T follicular helper cell (primary cell): ENCODE measurements around the gene MTCL1.
"Not testable (repeated sequence)": the region's sequence is repeated elsewhere in the genome, so short reads cannot be mapped to it uniquely, and the experiment has no call there.

ENCODE experiments used
- DNase-seq: peaks from one replicate; pipeline ENCODE4 v3.0.0-alpha.2; 2020; ENCODE audit warnings: low read depth

The MTCL1 gene

GRCh38 chr18:8744038-8744437, 38.7 kb downstream of the MTCL1 start:
- no peak for DNase-seq

- DNase-seq = peak; percentile 10
Observed at GRCh38 chr18:8744656-8745055, 39.3 kb downstream of the MTCL1 start.

DNA sequence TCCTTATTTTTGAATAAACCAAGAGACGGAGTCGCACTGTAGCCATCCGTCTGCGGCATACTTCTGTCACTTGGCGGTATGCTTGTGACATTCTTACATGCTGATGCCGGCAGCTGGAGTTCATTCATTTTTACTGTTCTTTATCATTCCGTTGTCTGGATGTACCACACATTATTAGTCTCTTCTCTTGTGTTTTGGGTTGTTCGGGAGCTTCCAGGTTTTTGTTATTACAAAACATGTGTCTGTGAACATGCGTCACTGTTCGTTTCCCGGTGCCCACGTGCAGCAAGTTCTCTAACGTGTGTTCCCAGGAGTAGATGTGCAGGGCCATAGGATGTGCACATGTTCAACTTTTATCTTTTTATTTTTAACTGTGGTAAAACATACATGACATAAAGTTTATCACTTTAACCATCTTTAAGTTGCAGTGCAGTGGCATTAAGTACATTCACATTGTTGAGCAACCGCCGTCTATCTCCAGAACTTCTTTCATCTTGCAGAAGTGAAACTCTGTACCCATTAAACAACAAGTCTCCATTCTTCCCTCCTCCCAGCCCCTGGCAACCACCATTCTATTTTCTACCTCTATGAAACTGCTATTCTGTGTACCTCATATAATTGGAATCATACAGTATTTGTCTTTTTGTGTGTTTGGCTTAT, 40.1 kb downstream of the MTCL1 start:
- DNase-seq = no peak

- DNase-seq = no peak
Observed at GRCh38 chr18:8747440-8747937, 42.1 kb downstream of the MTCL1 start.

GRCh38 chr18:8749492-8749891, 44.1 kb downstream of the MTCL1 start:
- DNase-seq = no peak

DNA sequence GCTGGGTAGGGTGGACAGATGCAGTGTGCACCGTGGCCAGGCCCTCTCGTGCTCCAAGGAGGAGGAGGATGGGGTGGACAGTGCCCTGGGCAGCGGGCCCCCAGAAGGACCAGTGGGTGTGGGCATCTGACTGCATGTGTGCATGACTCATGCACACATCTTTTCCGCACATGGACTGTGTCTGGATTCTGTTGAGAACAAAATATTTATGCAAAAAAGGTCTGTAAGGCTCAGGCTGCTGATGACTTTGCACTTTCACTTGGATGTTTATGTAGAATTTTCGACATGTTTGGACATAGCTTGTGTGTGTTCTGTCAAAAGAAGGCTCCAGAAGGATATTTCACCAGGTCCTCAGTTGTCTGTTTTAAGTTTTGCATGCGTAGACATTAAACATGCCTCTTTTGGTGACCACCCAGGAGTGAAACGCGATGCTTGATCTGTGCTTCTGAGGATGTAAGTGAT, 45.6 kb downstream of the MTCL1 start:
- no peak for DNase-seq

GRCh38 chr18:8751692-8752091, 46.3 kb downstream of the MTCL1 start:
- no peak for DNase-seq

DNA sequence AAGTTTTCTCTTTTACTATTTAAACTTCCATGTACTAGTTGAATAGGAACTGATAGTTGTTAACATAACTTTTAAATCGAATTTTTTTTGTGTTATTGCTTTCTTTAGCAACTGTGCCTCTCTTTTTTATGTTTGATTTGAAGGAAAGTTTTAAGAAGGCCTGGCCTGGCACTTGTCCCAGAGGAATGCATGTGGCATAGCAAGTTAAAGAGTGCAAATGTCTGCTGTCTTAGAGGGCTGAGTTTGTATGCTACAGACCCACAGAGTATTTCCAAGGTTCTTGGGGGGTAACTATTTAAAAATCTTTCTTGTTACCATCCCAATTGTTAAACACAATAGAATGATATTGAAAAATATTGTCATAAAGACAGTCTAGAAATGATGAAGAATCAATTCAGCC, 47.0 kb downstream of the MTCL1 start:
- DNase-seq = no peak

DNA sequence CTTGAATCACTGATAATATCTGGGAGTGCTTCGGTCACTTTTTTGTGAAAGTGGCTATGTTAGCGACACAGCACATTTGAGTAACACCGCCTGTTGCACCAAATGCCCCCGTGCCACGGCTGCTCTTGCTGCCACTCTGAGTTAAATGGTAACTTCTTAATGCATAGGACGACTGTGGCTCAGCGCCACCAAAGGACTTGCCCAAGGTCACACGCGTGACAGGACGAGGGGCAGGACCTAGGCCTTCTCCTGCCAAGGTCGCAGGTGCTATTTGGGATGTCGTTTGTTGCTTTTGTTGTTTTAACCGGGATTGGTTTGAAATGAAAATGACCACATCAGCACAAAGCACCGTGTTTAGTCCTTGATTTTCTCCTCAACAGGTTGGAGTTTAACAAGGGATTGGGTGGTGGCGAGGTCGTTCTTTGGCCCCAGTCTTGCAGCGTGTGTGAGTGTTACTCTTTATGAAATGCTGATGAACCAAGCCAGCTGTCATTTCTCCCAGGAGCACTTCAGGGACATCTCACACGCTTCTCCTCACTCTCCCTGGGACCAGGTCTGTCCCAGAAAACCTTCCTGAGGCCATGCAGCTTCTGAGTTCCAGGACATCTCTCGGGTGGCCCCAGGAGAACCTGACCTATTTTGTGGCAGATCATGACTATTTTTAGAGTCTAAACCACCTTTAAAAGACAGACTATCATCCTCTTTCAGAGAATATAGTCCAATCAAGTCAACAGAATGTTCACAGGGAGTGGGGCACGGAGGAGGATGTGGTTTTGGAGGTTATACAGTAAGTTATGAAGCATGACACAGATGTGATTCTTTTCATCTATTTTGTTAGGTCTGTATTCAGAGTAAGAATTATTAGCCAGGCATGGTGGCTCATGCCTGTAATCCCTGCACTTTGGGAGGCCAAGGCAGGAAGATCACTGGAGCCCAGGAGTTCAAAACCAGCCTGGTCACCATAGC, 49.9 kb downstream of the MTCL1 start:
- DNase-seq = peak; percentile 54

- no peak for DNase-seq
Observed at GRCh38 chr18:8756571-8756970, 51.2 kb downstream of the MTCL1 start.

DNA sequence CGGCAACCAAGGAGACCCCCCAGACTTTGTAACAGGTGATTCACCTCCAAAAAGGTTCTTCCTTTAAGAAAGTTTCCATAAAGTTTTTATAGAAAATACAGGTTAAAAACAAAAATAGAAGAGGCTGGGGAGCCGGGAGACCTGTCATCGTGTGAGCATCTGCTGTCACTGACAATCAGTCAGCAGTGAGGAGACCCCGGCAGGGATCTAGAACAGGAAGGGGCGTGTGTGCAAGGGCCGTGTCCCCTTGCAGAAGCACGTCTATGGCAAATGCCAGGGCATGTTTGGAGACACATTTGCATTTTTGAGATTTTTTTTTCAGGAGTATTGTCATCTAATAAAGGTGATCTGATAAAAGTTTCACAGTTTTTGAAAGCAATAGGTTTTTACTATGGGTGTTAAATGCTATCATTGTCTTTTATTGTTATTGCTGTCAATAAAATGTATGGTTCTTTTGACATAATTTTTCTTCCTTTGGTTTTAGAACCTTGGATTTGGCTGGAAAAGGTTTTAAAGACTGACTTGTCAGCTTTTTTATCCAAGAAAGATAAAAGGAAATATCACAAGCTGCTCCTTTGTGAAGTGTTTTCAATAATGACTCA, 52.1 kb downstream of the MTCL1 start:
- no peak for DNase-seq

DNA sequence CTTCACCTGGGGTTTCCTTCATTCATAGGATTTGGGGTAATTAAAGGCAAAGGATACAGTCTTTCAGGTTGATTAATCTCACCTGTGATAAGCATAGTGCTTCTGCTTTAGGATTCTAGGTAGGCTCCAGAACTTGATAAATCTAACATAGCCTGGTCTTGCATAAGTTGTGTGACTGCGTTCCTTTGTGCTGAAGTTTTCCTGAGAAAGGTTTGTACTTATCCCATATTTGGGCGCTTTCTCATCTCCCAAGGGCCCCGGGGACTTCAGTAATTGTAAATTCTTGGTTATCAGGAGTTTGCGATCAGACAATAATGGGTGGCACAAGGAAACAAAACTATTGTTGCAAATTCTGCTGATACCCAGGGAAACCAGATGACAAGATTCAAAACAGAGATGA, 53.1 kb downstream of the MTCL1 start:
- no peak for DNase-seq

GRCh38 chr18:8760984-8761383, 55.6 kb downstream of the MTCL1 start:
- DNase-seq = no peak

- not testable (repeated sequence) for DNase-seq
Observed at GRCh38 chr18:8761535-8761934, 56.2 kb downstream of the MTCL1 start.

GRCh38 chr18:8762968-8763367, 57.6 kb downstream of the MTCL1 start:
- no peak for DNase-seq

DNA sequence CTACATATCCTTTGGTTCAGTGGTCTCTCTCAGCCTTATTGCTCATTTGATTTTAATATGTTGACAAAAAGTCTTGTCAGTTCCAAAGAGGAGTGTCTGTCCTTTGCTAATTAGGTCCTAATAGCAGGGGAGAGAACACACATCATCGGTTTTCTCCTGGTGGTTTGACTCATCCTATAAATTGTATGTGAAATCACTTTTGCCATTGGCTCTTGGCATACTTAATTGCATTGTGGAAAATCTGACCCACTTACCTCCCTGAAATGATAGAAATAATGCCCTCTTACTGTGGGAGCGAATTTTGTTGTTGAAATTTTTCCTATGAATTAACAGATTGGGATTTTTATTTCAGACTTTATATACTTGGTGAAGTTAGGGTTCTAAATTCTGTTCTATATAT, 58.3 kb downstream of the MTCL1 start:
- DNase-seq = no peak

DNA sequence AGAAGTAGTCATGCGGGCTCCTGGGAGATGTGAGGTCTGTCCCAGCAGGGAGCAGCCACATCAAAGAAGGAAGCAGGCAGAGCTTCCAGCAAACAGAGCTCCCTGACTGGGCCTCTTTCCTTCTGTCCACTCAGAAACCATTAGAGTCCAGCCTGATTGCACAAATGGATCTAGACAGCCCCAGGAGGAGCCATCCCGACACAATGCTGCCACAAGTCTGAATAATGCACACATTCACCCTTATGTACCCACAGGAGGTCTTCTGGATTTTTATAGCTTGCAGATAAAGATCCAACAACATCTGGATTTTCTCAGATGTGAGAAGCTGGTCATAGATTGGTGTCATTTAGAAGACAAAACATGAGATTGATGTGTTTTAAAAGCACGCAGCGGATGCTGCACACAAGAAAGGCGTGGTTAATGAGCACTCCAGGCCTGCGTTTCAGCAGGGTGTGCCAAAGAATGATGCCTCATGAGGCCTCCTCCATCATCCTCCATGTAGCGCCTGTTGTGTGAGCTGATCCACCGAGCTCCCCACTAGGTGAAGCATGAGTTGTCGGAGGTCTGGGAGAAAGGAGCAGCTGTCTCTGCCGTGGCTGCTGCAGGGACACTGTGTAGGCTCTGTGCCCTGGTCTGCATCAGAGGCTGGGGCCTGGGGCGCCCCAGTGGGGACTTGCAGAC, 60.6 kb downstream of the MTCL1 start:
- DNase-seq = no peak

DNA sequence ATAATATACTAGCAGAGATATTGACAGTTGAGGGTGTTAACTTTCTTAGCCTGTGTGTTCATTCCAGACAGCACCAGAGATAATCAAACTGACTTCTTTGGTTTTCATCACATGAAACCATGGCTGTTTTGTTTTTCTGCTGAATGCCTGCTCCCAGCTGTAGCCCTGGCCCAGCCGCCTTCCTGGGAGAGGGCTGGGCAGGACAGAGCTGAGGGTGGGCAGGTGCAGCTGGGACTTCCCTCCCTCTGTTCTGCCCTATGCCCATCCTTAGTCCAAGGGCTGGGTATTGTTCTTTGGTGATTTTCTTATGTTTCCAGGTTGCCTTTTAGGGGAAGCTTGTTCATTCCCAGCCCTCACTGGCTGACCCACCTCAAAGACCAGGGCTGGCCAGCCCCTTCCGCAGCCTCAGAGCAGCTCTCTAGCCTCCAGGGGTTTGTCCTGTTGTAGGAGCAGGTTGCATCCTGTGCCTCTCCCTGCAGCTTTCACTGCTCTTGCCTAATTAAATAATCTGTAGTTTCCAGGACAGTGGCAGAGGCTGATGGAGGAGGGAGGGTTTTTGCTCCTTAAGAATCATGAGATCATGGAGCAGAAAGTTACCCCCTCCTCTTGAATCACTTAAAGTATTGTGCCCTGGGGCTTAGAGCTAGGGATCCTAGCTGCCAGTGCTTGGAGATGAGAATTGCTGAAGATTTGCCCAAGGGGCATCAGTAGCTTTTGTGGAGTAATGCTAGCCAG, 61.4 kb downstream of the MTCL1 start:
- no peak for DNase-seq

DNA sequence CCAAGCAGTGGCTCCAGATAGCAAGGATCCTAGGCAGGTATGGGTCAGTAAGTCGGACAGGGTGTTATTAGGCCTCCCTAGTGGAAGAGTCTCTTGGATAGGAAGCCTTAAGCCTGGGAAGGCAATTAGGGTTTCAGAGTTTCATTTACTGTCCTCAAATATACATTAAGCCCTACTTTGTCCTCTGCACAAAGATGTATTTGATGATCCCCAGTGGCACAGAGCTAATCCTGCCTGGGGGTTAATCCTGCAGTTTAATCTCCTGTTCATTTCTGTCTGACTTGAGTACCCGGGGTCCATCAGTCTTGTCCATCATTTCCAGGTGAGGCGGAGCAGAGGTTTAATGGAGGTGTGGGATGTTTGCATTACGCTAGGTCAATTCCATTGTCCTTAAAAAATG, 62.0 kb downstream of the MTCL1 start:
- no peak for DNase-seq

- DNase-seq = no peak
Observed at GRCh38 chr18:8769509-8770095, 64.2 kb downstream of the MTCL1 start.

GRCh38 chr18:8770657-8771056, 65.3 kb downstream of the MTCL1 start:
- DNase-seq = no peak
